RWPE2 (cell line): ENCODE measurements around the gene UBE3C.

Source experiments
- ATAC-seq: fragments of 200-7000 bp; cut with Tn5 transposase; 3 replicates; pipeline ENCODE4 v1.9.1; 2021; ENCODE audit warnings: low read depth
- DNase-seq: peaks from one replicate; pipeline ENCODE4 v3.0.0-alpha.2; 2020; ENCODE audit warnings: low spot score
- H3K27ac ChIP-seq: fragments of 450-650 bp; 2 replicates; pipeline ENCODE4 v1.5.1; 2017; ENCODE audit warnings: mild to moderate bottlenecking; ENCODE audit not compliant: poor library complexity, severe bottlenecking
- H3K27me3 ChIP-seq: fragments of 250-450 bp; sonication (Bioruptor Pico); 2 replicates; pipeline ENCODE4 v1.5.1; 2021; ENCODE audit warnings: mild to moderate bottlenecking, moderate library complexity; ENCODE audit not compliant: insufficient read depth, poor library complexity, severe bottlenecking
- H3K36me3 ChIP-seq: fragments of 250-450 bp; sonication (Bioruptor Pico); 2 replicates; pipeline ENCODE4 v1.5.1; 2020; ENCODE audit warnings: low read depth, mild to moderate bottlenecking, moderate library complexity
- H3K4me1 ChIP-seq: fragments of 250-450 bp; sonication (Bioruptor Pico); 2 replicates; pipeline ENCODE4 v1.5.1; 2021; ENCODE audit warnings: mild to moderate bottlenecking, moderate library complexity; ENCODE audit not compliant: insufficient read depth, poor library complexity, severe bottlenecking
- H3K4me3 ChIP-seq: fragments of 250-450 bp; sonication (Bioruptor Pico); 2 replicates; pipeline ENCODE4 v1.5.1; 2021; ENCODE audit warnings: mild to moderate bottlenecking, moderate library complexity; ENCODE audit not compliant: severe bottlenecking
- H3K9me3 ChIP-seq: fragments of 250-450 bp; sonication (Bioruptor Pico); 2 replicates; pipeline ENCODE4 v1.5.1; 2021; ENCODE audit warnings: mild to moderate bottlenecking, moderate library complexity; ENCODE audit not compliant: severe bottlenecking
- CTCF ChIP-seq: fragments of 450-650 bp; IDR thresholded peaks from one replicate; pipeline ENCODE4 v1.5.1; 2017; ENCODE audit warnings: mild to moderate bottlenecking, moderate library complexity; ENCODE audit not compliant: poor library complexity, severe bottlenecking

The UBE3C gene

DNA sequence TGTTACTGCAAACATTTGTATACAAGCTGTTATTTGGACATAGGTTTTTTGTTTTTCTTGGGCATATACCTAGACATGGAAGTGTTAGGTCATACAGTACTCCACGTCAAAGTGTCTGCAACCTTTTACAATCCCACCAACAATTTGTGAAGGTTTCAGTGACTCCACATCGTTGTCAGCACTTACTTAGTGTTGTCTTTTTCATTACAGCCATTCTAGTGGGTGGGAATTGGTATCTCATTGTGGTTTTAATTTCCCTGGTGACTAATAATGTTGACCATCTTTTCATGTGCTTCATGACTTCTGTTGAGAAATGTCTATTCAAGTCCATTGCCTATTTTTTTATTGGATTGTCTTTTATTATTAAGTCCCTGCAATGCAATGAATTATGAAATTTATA is 95.0 kb downstream of the UBE3C start:
- H3K4me3 ChIP-seq = no peak overlapping the region
- DNase-seq (no peak), ATAC-seq (no peak)
- peaks cover 4% of the 10 kb centered on the region for H3K4me1 ChIP-seq
- no peak for TF ChIP-seq CTCF
- H3K27me3 ChIP-seq = no peaks in the 10 kb centered on the region
- H3K36me3 ChIP-seq = peaks cover 86% of the 10 kb centered on the region
- no peaks in the 10 kb centered on the region for H3K9me3 ChIP-seq
- no peak overlapping the region for H3K27ac ChIP-seq

DNA sequence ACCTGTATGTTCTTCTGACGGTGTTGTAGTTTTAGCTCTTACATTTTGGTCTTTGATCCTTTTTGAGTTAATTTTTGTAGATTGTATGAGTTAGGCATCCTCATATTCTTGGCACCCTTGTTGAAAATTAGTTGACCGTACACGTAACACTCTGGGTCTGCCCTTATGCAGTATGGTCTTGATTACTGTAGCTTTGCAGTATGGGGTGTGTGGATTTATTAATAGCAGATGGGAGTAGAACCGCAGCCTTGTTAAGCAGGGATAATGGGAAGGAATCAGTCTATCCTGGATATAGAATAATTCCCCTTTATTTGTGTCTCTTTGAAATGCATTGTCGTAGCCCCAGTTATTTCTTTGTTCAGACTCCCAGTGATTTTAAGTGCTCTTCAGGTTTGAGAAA is 95.5 kb downstream of the UBE3C start:
- DNase-seq (no peak), ATAC-seq (no peak)
- Histone ChIP-seq H3K36me3 (peaks cover 84% of the 10 kb centered on the region), H3K9me3 (no peaks in the 10 kb centered on the region), H3K27me3 (no peaks in the 10 kb centered on the region), H3K4me3 (no peak overlapping the region), H3K4me1 (peaks cover 4% of the 10 kb centered on the region), H3K27ac (no peak overlapping the region)
- no peak for TF ChIP-seq CTCF

DNA sequence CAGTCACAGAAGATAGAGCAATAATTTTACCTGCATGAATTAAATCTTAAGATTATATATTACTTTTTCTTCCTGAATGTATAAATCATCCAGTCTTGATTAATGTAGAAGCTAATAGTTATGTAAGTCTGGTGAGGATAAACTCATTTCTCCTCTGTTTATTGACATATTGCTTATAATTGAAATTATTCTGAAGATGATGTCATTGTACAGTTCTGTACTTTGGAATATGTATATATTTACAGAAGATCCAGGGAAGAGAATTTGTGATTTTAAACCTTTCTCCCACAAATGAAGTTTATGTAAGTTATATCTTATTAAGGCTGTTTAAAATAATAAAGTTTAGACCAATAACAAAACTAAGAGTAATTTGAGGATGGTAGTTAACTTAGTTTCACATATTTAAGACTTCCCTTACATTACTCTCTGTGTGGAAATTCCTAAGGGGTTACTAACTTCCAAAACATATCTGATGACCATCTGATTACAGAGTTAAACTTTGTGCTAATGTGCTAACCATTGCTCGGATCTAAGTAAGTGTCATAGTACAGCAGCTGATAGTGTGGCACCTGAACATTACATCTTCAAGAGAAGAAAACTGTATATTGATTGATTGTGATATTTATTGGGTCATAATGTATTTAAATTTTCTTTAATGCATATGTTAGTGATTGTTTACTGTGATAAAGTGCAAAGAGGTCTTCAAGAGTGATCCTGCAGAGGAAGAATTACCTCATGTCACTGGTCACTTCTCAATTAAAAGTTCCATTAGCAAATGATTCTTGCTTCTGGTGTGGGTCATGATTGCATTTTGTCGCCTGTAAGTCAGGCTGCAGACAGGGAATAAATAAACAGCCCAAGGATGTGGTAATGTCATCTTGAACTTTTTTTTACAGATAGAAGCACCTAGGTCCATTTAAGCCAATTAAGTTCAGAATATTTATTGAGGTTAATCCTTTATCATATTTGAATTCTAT is 96.9 kb downstream of the UBE3C start:
- DNase-seq (no peak), ATAC-seq (peak; percentile 46; the same call in 1 of the 3 replicates)
- Histone ChIP-seq H3K4me3 (no peak overlapping the region), H3K27me3 (no peaks in the 10 kb centered on the region), H3K27ac (no peak overlapping the region), H3K9me3 (no peaks in the 10 kb centered on the region), H3K4me1 (peaks cover 4% of the 10 kb centered on the region), H3K36me3 (peaks cover 73% of the 10 kb centered on the region)
- TF ChIP-seq CTCF = no peak

GRCh38 chr7:157238087-157238486 is 99.4 kb downstream of the UBE3C start:
- H3K4me1 ChIP-seq = peaks cover 4% of the 10 kb centered on the region
- H3K27me3 ChIP-seq = no peaks in the 10 kb centered on the region
- TF ChIP-seq CTCF = no peak
- no peak overlapping the region for H3K4me3 ChIP-seq
- peaks cover 57% of the 10 kb centered on the region for H3K36me3 ChIP-seq
- DNase-seq = no peak
- ATAC-seq = no peak
- no peaks in the 10 kb centered on the region for H3K9me3 ChIP-seq
- H3K27ac ChIP-seq = no peak overlapping the region
